Rectal smooth muscle tissue (tissue), 1 donor: ENCODE measurements around the gene SLC27A4.
A peak's percentile ranks its signal among the peaks of the same experiment; 100 is the strongest.
"Not testable (repeated sequence)": the region's sequence is repeated elsewhere in the genome, so short reads cannot be mapped to it uniquely, and the experiment has no call there.

Experiments
- H3K27ac ChIP-seq: one replicate; pipeline ENCODE4 v1.7.0; 2013; ENCODE audit warnings: low read depth, low read length, inconsistent platforms
- H3K27me3 ChIP-seq: one replicate; pipeline ENCODE4 v1.7.0; 2013; ENCODE audit warnings: low read length; ENCODE audit not compliant: control insufficient read depth, insufficient read depth
- H3K36me3 ChIP-seq: one replicate; pipeline ENCODE4 v1.7.0; 2013; ENCODE audit warnings: low read length; ENCODE audit not compliant: control insufficient read depth, insufficient read depth
- H3K4me1 ChIP-seq: one replicate; pipeline ENCODE4 v1.7.0; 2013; ENCODE audit warnings: low read length; ENCODE audit not compliant: control insufficient read depth, insufficient read depth
- H3K4me3 ChIP-seq: one replicate; pipeline ENCODE4 v1.7.0; 2013; ENCODE audit warnings: low read length
- H3K9ac ChIP-seq: one replicate; pipeline ENCODE4 v1.7.0; 2013; ENCODE audit warnings: low read length

The SLC27A4 gene

GRCh38 chr9:128335914-128336313 lies 4.4 kb upstream of the SLC27A4 start:
- no peak overlapping the region for H3K9ac ChIP-seq
- no peaks in the 10 kb centered on the region for H3K4me1 ChIP-seq
- no peak overlapping the region for H3K27ac ChIP-seq
- no peaks in the 10 kb centered on the region for H3K27me3 ChIP-seq
- no peaks in the 10 kb centered on the region for H3K36me3 ChIP-seq
- H3K4me3 ChIP-seq, result no peak overlapping the region

GRCh38 chr9:128337936-128338335 lies 2.4 kb upstream of the SLC27A4 start:
- no peaks in the 10 kb centered on the region for H3K36me3 ChIP-seq
- H3K9ac ChIP-seq, result no peak overlapping the region
- no peaks in the 10 kb centered on the region for H3K4me1 ChIP-seq
- no peak overlapping the region for H3K27ac ChIP-seq
- no peak overlapping the region for H3K4me3 ChIP-seq
- no peaks in the 10 kb centered on the region for H3K27me3 ChIP-seq

GRCh38 chr9:128338852-128339614 lies 1.3 kb upstream of the SLC27A4 start:
- not testable (repeated sequence) for H3K27ac ChIP-seq, H3K27me3 ChIP-seq, H3K9ac ChIP-seq, H3K4me3 ChIP-seq, H3K36me3 ChIP-seq, H3K4me1 ChIP-seq

GRCh38 chr9:128340691-128341434 lies 536 bp downstream of the SLC27A4 start:
- H3K27ac ChIP-seq, result peak overlapping the region; percentile 11
- peak overlapping the region; percentile 70 for H3K4me3 ChIP-seq
- H3K4me1 ChIP-seq, result no peaks in the 10 kb centered on the region
- no peaks in the 10 kb centered on the region for H3K27me3 ChIP-seq
- peaks cover 16% of the 10 kb centered on the region for H3K36me3 ChIP-seq
- peak overlapping the region; percentile 13 for H3K9ac ChIP-seq

GRCh38 chr9:128341435-128341849 lies 1.1 kb downstream of the SLC27A4 start:
- Histone ChIP-seq H3K27me3 (no peaks in the 10 kb centered on the region), H3K4me3 (peak overlapping the region; percentile 70), H3K4me1 (no peaks in the 10 kb centered on the region), H3K27ac (no peak overlapping the region), H3K9ac (no peak overlapping the region), H3K36me3 (peaks cover 16% of the 10 kb centered on the region)

GRCh38 chr9:128342971-128343680 lies 2.8 kb downstream of the SLC27A4 start:
- no peak overlapping the region for H3K27ac ChIP-seq
- H3K27me3 ChIP-seq, result no peaks in the 10 kb centered on the region
- no peaks in the 10 kb centered on the region for H3K4me1 ChIP-seq
- H3K4me3 ChIP-seq, result no peak overlapping the region
- H3K9ac ChIP-seq, result no peak overlapping the region
- peaks cover 19% of the 10 kb centered on the region for H3K36me3 ChIP-seq

GRCh38 chr9:128343855-128344254 lies 3.5 kb downstream of the SLC27A4 start:
- Histone ChIP-seq H3K4me3 (no peak overlapping the region), H3K4me1 (no peaks in the 10 kb centered on the region), H3K27me3 (no peaks in the 10 kb centered on the region), H3K36me3 (peaks cover 19% of the 10 kb centered on the region), H3K27ac (no peak overlapping the region), H3K9ac (no peak overlapping the region)

- peaks cover 19% of the 10 kb centered on the region for H3K36me3 ChIP-seq
- no peaks in the 10 kb centered on the region for H3K4me1 ChIP-seq
- H3K27me3 ChIP-seq, result no peaks in the 10 kb centered on the region
- H3K9ac ChIP-seq, result no peak overlapping the region
- H3K4me3 ChIP-seq, result no peak overlapping the region
- H3K27ac ChIP-seq, result no peak overlapping the region
Measured at GRCh38 chr9:128344931-128345605, 4.7 kb downstream of the SLC27A4 start.

- Histone ChIP-seq H3K4me3 (no peak overlapping the region), H3K36me3 (peaks cover 17% of the 10 kb centered on the region), H3K9ac (no peak overlapping the region), H3K27me3 (no peaks in the 10 kb centered on the region), H3K4me1 (no peaks in the 10 kb centered on the region), H3K27ac (no peak overlapping the region)
Measured at GRCh38 chr9:128349125-128349524, 8.8 kb downstream of the SLC27A4 start.

GRCh38 chr9:128349772-128350171 lies 9.4 kb downstream of the SLC27A4 start:
- H3K27ac ChIP-seq, result no peak overlapping the region
- H3K4me1 ChIP-seq, result no peaks in the 10 kb centered on the region
- H3K9ac ChIP-seq, result no peak overlapping the region
- H3K36me3 ChIP-seq, result peaks cover 15% of the 10 kb centered on the region
- no peak overlapping the region for H3K4me3 ChIP-seq
- no peaks in the 10 kb centered on the region for H3K27me3 ChIP-seq

GRCh38 chr9:128355451-128355850 lies 15.1 kb downstream of the SLC27A4 start:
- peaks cover 15% of the 10 kb centered on the region for H3K36me3 ChIP-seq
- no peaks in the 10 kb centered on the region for H3K4me1 ChIP-seq
- no peak overlapping the region for H3K9ac ChIP-seq
- H3K27me3 ChIP-seq, result no peaks in the 10 kb centered on the region
- no peak overlapping the region for H3K4me3 ChIP-seq
- no peak overlapping the region for H3K27ac ChIP-seq

- H3K27me3 ChIP-seq, result no peaks in the 10 kb centered on the region
- H3K27ac ChIP-seq, result no peak overlapping the region
- no peak overlapping the region for H3K4me3 ChIP-seq
- H3K9ac ChIP-seq, result no peak overlapping the region
- H3K36me3 ChIP-seq, result peaks cover 9% of the 10 kb centered on the region
- H3K4me1 ChIP-seq, result peaks cover 9% of the 10 kb centered on the region
Measured at GRCh38 chr9:128358090-128358489, 17.8 kb downstream of the SLC27A4 start.
